Upper lobe of right lung (tissue), 1 donor: ENCODE measurements around the gene TMEM266. TPM values are rescaled to one million over a fixed set of nuclear protein-coding genes. Genes with fewer than 3 reads are reported as not detected.
"Not testable (repeated sequence)": the region's sequence is repeated elsewhere in the genome, so short reads cannot be mapped to it uniquely, and the experiment has no call there.

Source experiments
- ATAC-seq: fragments of 200-7000 bp; cut with Tn5 transposase; one replicate; pipeline ENCODE4 v1.9.1; 2020; ENCODE audit warnings: mild to moderate bottlenecking, moderate library complexity
- DNase-seq: peaks from one replicate; pipeline ENCODE4 v3.0.0-alpha.2; 2020
- H3K27ac ChIP-seq: fragments of 200-600 bp; one replicate; pipeline ENCODE4 v1.8.0; 2022
- H3K27me3 ChIP-seq: fragments of 200-600 bp; one replicate; pipeline ENCODE4 v1.8.0; 2022; ENCODE audit warnings: mild to moderate bottlenecking
- H3K36me3 ChIP-seq: fragments of 200-600 bp; one replicate; pipeline ENCODE4 v1.8.0; 2022
- H3K4me1 ChIP-seq: fragments of 200-600 bp; one replicate; pipeline ENCODE4 v1.8.0; 2022
- H3K4me3 ChIP-seq: fragments of 200-600 bp; one replicate; pipeline ENCODE4 v1.8.0; 2022; ENCODE audit warnings: mild to moderate bottlenecking
- H3K9me3 ChIP-seq: fragments of 200-600 bp; one replicate; pipeline ENCODE4 v1.8.0; 2022
- CTCF ChIP-seq: fragments of 200-600 bp; IDR thresholded peaks from one replicate; pipeline ENCODE4 v1.8.0; 2022; ENCODE audit warnings: antibody characterized with exemption
- intact Hi-C: fragments of 100-400 bp; cut with DNase I; formaldehyde crosslinking; loops from one replicate; pipeline ENCODE4 v1.11.0; 2022
- long read RNA-seq: library from polyadenylated mRNA; unstranded; transcript quantifications from one replicate; pipeline ENCODE4 v2.0.0, GENCODE V29; 2021
- total RNA-seq: library from RNA; stranded (reverse); fragmentation: NEBNext Ultra II Directional; extraction: Animal tissue kit (Norgen Biotek cat#: 25700); gene quantifications from one replicate; pipeline ENCODE4 v1.2.1, GENCODE V29; 2021
- donor health status: DM: no; HTN: yes; CAD: no; lungs with severe emphysema.

TMEM266 gene
- 2.5 TPM for total RNA-seq
- long read RNA-seq, partial matches to known transcripts: 0 of 2 reads
- long read RNA-seq, other reads (novel, unspliced or antisense): 2 of 2 reads

GRCh38 chr15:76059320-76060117 lies at the start of gene TMEM266:
TSS of gene TMEM266 (plus strand) at chr15:76059985. CDS start at chr15:76134264, 74,279 bp downstream.
- ATAC-seq (peak; percentile 83), DNase-seq (peak; percentile 72)
- peak within 1 kb of the TSS; percentile 62 for H3K4me3 ChIP-seq
- TF ChIP-seq CTCF: no peak
- H3K27me3 ChIP-seq: peaks cover 14% of the 10 kb centered on the region
- intact Hi-C loops: loop anchor here (10.0 kb wide), 1 partner anchor 75 kb away; no protein-coding TSS in a partner anchor
- no peaks in the 10 kb centered on the region for H3K9me3 ChIP-seq
- peaks cover 15% of the 10 kb centered on the region for H3K4me1 ChIP-seq
- H3K36me3 ChIP-seq: no peaks in the 10 kb centered on the region
- no peak within 1 kb of the TSS for H3K27ac ChIP-seq

GRCh38 chr15:76010613-76011012 lies 49.2 kb upstream of the TMEM266 start:
- Histone ChIP-seq H3K36me3 (no peaks in the 10 kb centered on the region), H3K4me3 (no peak overlapping the region), H3K27me3 (no peaks in the 10 kb centered on the region), H3K9me3 (no peaks in the 10 kb centered on the region), H3K4me1 (no peaks in the 10 kb centered on the region), H3K27ac (no peak overlapping the region)
- no peak for ATAC-seq
- no peak for TF ChIP-seq CTCF
- intact Hi-C loops: no loop called here
- no peak for DNase-seq

- DNase-seq: no peak
Measured at GRCh38 chr15:76011627-76012551, 47.9 kb upstream of the TMEM266 start, which contains the start of gene NRG4. TSS of gene NRG4 (minus strand) at chr15:76012424. CDS start at chr15:76011230, 1,194 bp downstream.

GRCh38 chr15:76013470-76013869 lies 46.3 kb upstream of the TMEM266 start:
- H3K9me3 ChIP-seq, H3K4me3 ChIP-seq, intact Hi-C loops, H3K36me3 ChIP-seq, H3K27ac ChIP-seq, ATAC-seq, DNase-seq, H3K27me3 ChIP-seq, H3K4me1 ChIP-seq: not testable (repeated sequence)

More at GRCh38 chr15:76011627-76012551, 47.9 kb upstream of the TMEM266 start, which contains the start of gene NRG4:
- no peaks in the 10 kb centered on the region for H3K4me1 ChIP-seq
- TF ChIP-seq CTCF: no peak
- H3K27ac ChIP-seq: no peak within 1 kb of the TSS
- peak; percentile 36 for ATAC-seq
- no peaks in the 10 kb centered on the region for H3K9me3 ChIP-seq
- H3K36me3 ChIP-seq: no peaks in the 10 kb centered on the region
- intact Hi-C loops: no loop called here
- peak within 1 kb of the TSS; percentile 4 for H3K4me3 ChIP-seq
- H3K27me3 ChIP-seq: no peaks in the 10 kb centered on the region

- Histone ChIP-seq H3K36me3 (no peaks in the 10 kb centered on the region), H3K4me3 (no peak overlapping the region), H3K9me3 (no peaks in the 10 kb centered on the region), H3K4me1 (no peaks in the 10 kb centered on the region), H3K27ac (no peak overlapping the region), H3K27me3 (peaks cover 3% of the 10 kb centered on the region)
- no peak for ATAC-seq
- intact Hi-C loops: no loop called here
- DNase-seq: no peak
- no peak for TF ChIP-seq CTCF
Measured at GRCh38 chr15:76024021-76024768, 35.6 kb upstream of the TMEM266 start.
